ENCODE results near the gene ITPRID1.

The ITPRID1 gene

DNA sequence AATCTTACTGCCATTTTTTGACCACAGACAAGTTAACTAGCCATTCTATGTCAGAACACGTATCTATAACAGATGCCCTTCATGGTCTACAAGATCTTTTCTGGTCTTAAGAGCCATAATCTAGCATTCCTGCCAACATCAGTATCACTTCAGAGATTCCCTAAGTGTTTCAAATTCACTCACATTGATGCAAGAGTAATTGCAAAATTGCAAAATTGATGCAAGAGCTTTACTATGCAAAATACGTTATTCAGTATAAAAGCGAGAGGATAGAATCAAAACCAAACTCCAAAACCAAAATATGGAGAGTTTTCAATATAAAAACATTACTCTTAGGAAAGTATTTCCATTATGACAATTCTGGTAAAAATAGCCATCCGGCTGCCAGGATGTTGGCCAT is 135.0 kb downstream of the ITPRID1 start:
- Histone ChIP-seq H3K4me3 (ENCODE audit: insufficient read length, low read depth) (no peak overlapping the region), H3K4me1 (ENCODE audit: insufficient read depth, insufficient read length) (no peaks in the 10 kb centered on the region), H3K9me3 (ENCODE audit: insufficient read depth, low read length) (no peaks in the 10 kb centered on the region), H3K27me3 (ENCODE audit: insufficient read depth, insufficient read length) (no peaks in the 10 kb centered on the region), H3K9ac (ENCODE audit: insufficient read length, low read depth) (no peak overlapping the region), H3K36me3 (ENCODE audit: insufficient read depth, insufficient read length, low read length) (no peaks in the 10 kb centered on the region)
- no peak for DNase-seq (ENCODE audit: low read depth, low spot score)
- no peak for TF ChIP-seq SUZ12 (IDR thresholded peaks at IDR 0.05; ENCODE audit: extremely low read depth, insufficient read depth, insufficient read length)
- no peak for TF ChIP-seq YY1 (IDR thresholded peaks at IDR 0.05; ENCODE audit: insufficient read depth, insufficient read length)
- no peak for TF ChIP-seq ZNF274 (IDR thresholded peaks at IDR 0.05; ENCODE audit: low read depth, low read length)

DNA sequence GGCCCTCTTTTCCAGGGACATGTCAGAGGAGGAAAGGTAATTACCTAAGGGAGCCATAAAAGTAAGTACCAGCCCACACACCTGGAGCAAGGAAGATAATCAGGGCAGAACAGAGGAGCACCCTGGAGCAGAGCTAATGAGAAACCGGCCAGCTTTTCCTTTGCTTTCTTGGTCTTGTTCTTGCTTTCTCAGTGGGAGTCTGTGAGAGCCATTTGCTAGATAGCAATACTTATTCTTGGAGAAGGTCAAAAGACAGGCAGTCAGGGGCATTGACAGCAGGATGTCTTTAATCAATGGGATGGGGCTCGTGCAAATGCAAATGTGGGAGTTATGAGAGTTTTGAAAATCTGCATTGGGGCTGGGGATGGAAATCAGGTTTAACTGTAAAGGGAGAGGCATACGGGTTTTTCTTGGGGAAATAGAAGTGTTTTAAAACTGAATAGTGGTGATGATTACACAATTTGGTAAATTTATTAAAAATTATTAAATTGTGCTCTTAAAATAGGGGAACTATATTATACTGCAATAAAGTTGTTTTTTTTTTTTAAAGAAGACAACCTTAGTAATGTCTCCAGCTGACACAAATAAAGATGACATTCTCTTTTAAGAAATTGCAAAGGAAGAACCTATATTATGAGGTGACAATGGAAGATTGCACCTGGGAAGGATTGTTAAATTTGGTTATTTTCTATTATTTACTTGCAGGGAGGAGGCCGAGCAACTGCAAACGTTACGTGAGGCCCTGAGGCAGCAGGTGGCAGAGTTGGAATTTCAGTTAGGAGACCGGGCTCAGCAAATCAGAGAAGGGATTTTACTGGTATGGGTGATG is 137.6 kb downstream of the ITPRID1 start:
- H3K36me3 ChIP-seq (ENCODE audit: insufficient read depth, insufficient read length, low read length): no peaks in the 10 kb centered on the region
- no peaks in the 10 kb centered on the region for H3K27me3 ChIP-seq (ENCODE audit: insufficient read depth, insufficient read length)
- H3K4me3 ChIP-seq (ENCODE audit: insufficient read length, low read depth): no peak overlapping the region
- DNase-seq (ENCODE audit: low read depth, low spot score): peak; percentile 76
- TF ChIP-seq YY1 (IDR thresholded peaks at IDR 0.05; ENCODE audit: insufficient read depth, insufficient read length) (no peak), ZNF274 (IDR thresholded peaks at IDR 0.05; ENCODE audit: low read depth, low read length) (no peak), SUZ12 (IDR thresholded peaks at IDR 0.05; ENCODE audit: extremely low read depth, insufficient read depth, insufficient read length) (no peak)
- peaks cover 3% of the 10 kb centered on the region for H3K4me1 ChIP-seq (ENCODE audit: insufficient read depth, insufficient read length)
- no peak overlapping the region for H3K9ac ChIP-seq (ENCODE audit: insufficient read length, low read depth)
- H3K9me3 ChIP-seq (ENCODE audit: insufficient read depth, low read length): no peaks in the 10 kb centered on the region

DNA sequence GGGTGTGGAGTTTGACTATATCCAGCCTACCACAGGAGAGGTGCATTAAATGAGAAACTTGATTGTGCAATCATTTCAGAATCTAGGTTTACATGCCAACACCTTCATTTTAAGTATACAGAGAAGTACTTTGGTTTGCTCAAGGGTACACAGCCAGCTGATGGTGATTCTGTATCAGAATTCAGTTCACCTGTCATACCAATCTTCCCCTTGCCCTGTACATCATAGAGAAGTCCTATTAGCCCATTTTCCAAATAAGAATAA is 138.1 kb downstream of the ITPRID1 start:
- Histone ChIP-seq H3K36me3 (ENCODE audit: insufficient read depth, insufficient read length, low read length) (no peaks in the 10 kb centered on the region), H3K4me1 (ENCODE audit: insufficient read depth, insufficient read length) (peaks cover 3% of the 10 kb centered on the region), H3K9ac (ENCODE audit: insufficient read length, low read depth) (no peak overlapping the region), H3K27me3 (ENCODE audit: insufficient read depth, insufficient read length) (no peaks in the 10 kb centered on the region), H3K9me3 (ENCODE audit: insufficient read depth, low read length) (no peaks in the 10 kb centered on the region), H3K4me3 (ENCODE audit: insufficient read length, low read depth) (no peak overlapping the region)
- no peak for TF ChIP-seq ZNF274 (IDR thresholded peaks at IDR 0.05; ENCODE audit: low read depth, low read length)
- no peak for TF ChIP-seq YY1 (IDR thresholded peaks at IDR 0.05; ENCODE audit: insufficient read depth, insufficient read length)
- TF ChIP-seq SUZ12 (IDR thresholded peaks at IDR 0.05; ENCODE audit: extremely low read depth, insufficient read depth, insufficient read length): no peak
- DNase-seq (ENCODE audit: low read depth, low spot score): no peak

DNA sequence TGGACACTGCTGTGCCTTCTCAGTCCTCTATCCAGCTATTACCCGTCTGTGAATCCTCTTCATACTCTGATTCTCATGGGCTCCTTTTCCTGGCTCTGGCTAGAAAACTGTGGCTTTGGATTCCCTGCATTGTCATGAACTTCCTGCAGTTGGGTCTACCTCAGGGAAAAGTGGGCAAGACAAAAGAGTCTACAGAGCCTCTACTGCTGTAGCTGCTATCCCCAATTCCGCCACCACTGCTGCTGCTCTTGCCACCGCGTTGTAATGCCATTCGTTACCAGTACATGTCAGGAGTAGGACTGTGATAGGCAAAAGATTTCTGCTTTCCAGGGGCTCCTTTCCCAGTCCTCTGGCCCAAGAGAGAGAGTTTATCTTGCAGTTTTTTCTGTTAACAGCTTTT is 149.2 kb downstream of the ITPRID1 start:
- Histone ChIP-seq H3K27me3 (ENCODE audit: insufficient read depth, insufficient read length) (no peaks in the 10 kb centered on the region), H3K9ac (ENCODE audit: insufficient read length, low read depth) (no peak overlapping the region), H3K36me3 (ENCODE audit: insufficient read depth, insufficient read length, low read length) (no peaks in the 10 kb centered on the region), H3K9me3 (ENCODE audit: insufficient read depth, low read length) (peaks cover 6% of the 10 kb centered on the region; the same call in 1 of the 2 replicates), H3K4me3 (ENCODE audit: insufficient read length, low read depth) (no peak overlapping the region), H3K4me1 (ENCODE audit: insufficient read depth, insufficient read length) (no peaks in the 10 kb centered on the region)
- no peak for TF ChIP-seq YY1 (IDR thresholded peaks at IDR 0.05; ENCODE audit: insufficient read depth, insufficient read length)
- no peak for TF ChIP-seq ZNF274 (IDR thresholded peaks at IDR 0.05; ENCODE audit: low read depth, low read length)
- no peak for TF ChIP-seq SUZ12 (IDR thresholded peaks at IDR 0.05; ENCODE audit: extremely low read depth, insufficient read depth, insufficient read length)
- DNase-seq (ENCODE audit: low read depth, low spot score): no peak

DNA sequence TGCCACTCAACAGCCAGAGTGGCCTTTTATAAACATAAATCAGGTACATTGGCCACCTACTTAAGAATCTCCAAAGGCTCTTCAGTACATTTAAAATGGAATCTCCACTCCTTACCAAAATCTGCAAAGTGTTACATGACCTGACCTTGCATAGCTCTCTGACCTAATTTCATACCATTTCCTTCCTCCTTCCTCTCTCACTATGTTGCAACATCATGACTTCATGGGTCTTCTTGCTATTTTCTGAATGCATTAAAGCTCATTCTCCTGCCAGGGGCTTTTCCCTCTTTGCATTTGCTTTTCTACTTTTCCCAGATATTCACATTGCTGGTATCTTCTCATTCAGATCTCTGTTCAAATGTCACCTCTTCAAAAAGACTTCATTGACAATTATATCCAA is 151.0 kb downstream of the ITPRID1 start:
- DNase-seq (ENCODE audit: low read depth, low spot score): no peak
- peaks cover 8% of the 10 kb centered on the region; the same call in 1 of the 2 replicates for H3K9me3 ChIP-seq (ENCODE audit: insufficient read depth, low read length)
- H3K4me1 ChIP-seq (ENCODE audit: insufficient read depth, insufficient read length): no peaks in the 10 kb centered on the region
- TF ChIP-seq SUZ12 (IDR thresholded peaks at IDR 0.05; ENCODE audit: extremely low read depth, insufficient read depth, insufficient read length): no peak
- no peak for TF ChIP-seq ZNF274 (IDR thresholded peaks at IDR 0.05; ENCODE audit: low read depth, low read length)
- TF ChIP-seq YY1 (IDR thresholded peaks at IDR 0.05; ENCODE audit: insufficient read depth, insufficient read length): no peak
- no peaks in the 10 kb centered on the region for H3K36me3 ChIP-seq (ENCODE audit: insufficient read depth, insufficient read length, low read length)
- H3K4me3 ChIP-seq (ENCODE audit: insufficient read length, low read depth): no peak overlapping the region
- no peak overlapping the region for H3K9ac ChIP-seq (ENCODE audit: insufficient read length, low read depth)
- H3K27me3 ChIP-seq (ENCODE audit: insufficient read depth, insufficient read length): no peaks in the 10 kb centered on the region

DNA sequence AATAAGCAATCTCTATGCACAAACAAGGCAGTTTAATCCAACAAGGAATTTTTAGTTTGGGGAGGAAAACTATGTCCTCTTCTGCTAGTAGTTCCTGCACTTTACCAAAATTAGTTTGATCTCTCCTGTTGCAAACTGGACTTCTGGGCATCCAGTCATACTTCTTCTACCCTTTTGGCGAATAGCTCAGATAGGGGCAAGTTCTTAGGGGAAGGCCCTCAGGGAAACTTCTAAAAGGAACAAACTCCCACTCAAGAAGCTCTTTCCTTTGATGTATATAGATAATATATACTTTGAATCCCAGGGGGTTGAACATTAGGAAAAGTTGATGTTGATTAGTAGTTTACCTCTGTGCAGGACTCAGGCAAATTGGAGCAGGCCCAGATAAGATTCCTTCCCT is 151.7 kb downstream of the ITPRID1 start:
- no peaks in the 10 kb centered on the region for H3K36me3 ChIP-seq (ENCODE audit: insufficient read depth, insufficient read length, low read length)
- TF ChIP-seq YY1 (IDR thresholded peaks at IDR 0.05; ENCODE audit: insufficient read depth, insufficient read length) (no peak), SUZ12 (IDR thresholded peaks at IDR 0.05; ENCODE audit: extremely low read depth, insufficient read depth, insufficient read length) (no peak), ZNF274 (IDR thresholded peaks at IDR 0.05; ENCODE audit: low read depth, low read length) (no peak)
- H3K4me1 ChIP-seq (ENCODE audit: insufficient read depth, insufficient read length): no peaks in the 10 kb centered on the region
- H3K9me3 ChIP-seq (ENCODE audit: insufficient read depth, low read length): peaks cover 12% of the 10 kb centered on the region; the same call in 1 of the 2 replicates
- no peak for DNase-seq (ENCODE audit: low read depth, low spot score)
- H3K9ac ChIP-seq (ENCODE audit: insufficient read length, low read depth): no peak overlapping the region
- no peaks in the 10 kb centered on the region for H3K27me3 ChIP-seq (ENCODE audit: insufficient read depth, insufficient read length)
- H3K4me3 ChIP-seq (ENCODE audit: insufficient read length, low read depth): no peak overlapping the region

DNA sequence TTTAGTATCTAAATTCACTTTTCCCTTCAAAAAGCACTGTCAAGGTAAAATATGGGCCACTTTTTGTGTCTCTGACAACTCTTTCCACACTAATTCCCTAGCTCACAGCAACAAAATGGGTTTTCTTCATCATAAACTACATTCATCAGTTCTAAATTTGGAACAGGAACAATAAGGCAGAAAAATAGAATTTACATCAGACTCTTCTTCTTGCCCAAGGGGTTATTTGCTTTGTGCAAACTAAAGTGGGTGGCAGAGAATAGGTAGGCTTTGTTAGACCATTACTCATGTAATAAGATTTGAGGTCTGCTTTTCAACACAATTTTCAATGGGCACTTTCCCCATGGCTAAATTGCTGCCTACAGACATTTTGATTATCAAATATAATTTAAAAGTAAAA is 155.6 kb downstream of the ITPRID1 start:
- DNase-seq (ENCODE audit: low read depth, low spot score): no peak
- Histone ChIP-seq H3K36me3 (ENCODE audit: insufficient read depth, insufficient read length, low read length) (no peaks in the 10 kb centered on the region), H3K4me3 (ENCODE audit: insufficient read length, low read depth) (no peak overlapping the region), H3K9me3 (ENCODE audit: insufficient read depth, low read length) (peaks cover 12% of the 10 kb centered on the region; the same call in 1 of the 2 replicates), H3K4me1 (ENCODE audit: insufficient read depth, insufficient read length) (no peaks in the 10 kb centered on the region), H3K9ac (ENCODE audit: insufficient read length, low read depth) (no peak overlapping the region), H3K27me3 (ENCODE audit: insufficient read depth, insufficient read length) (no peaks in the 10 kb centered on the region)
- no peak for TF ChIP-seq ZNF274 (IDR thresholded peaks at IDR 0.05; ENCODE audit: low read depth, low read length)
- no peak for TF ChIP-seq YY1 (IDR thresholded peaks at IDR 0.05; ENCODE audit: insufficient read depth, insufficient read length)
- no peak for TF ChIP-seq SUZ12 (IDR thresholded peaks at IDR 0.05; ENCODE audit: extremely low read depth, insufficient read depth, insufficient read length)

Measured in NT2/D1 (cell line).